ENCODE results near the gene DMRT3. TPM values are rescaled to one million over a fixed set of nuclear protein-coding genes. Genes with fewer than 3 reads are reported as not detected.

The DMRT3 gene
- total and polyA plus RNA-seq, 11 donors: 0.15 TPM; not detected in 10

GRCh38 chr9:1008216-1008615 is 31.8 kb downstream of the DMRT3 start:
- 87 to 90% (median 89%) methylated on average over 3 of the region's 3 CpGs for WGBS, 4 donors
- H3K4me1 ChIP-seq: peaks cover 0 to 8% (median 0%) of the 10 kb centered on the region in 12 donors
- H3K4me3 ChIP-seq: no peak overlapping the region
- no peaks in the 10 kb centered on the region for H3K36me3 ChIP-seq
- no peaks in the 10 kb centered on the region for H3K9me3 ChIP-seq
- no peak for ATAC-seq
- TF ChIP-seq CTCF (IDR thresholded peaks at IDR 0.05): no peak
- TF ChIP-seq POLR2A (IDR thresholded peaks at IDR 0.05): no peak
- H3K27me3 ChIP-seq: peaks cover 0 to 48% (median 4%) of the 10 kb centered on the region in 9 donors
- DNase-seq: no peak
- intact Hi-C loops (cut with DNase I): loop anchor here (2.0 to 10.0 kb wide), 9 partner anchors 113 to 663 kb away; no protein-coding TSS in a partner anchor
- H3K27ac ChIP-seq: no peak overlapping the region

- peaks cover 0 to 8% (median 0%) of the 10 kb centered on the region in 12 donors for H3K4me1 ChIP-seq
- WGBS, 4 donors: 7% methylated on average over 14 of the region's 14 CpGs
- intact Hi-C loops (cut with DNase I): loop anchor here (2.0 to 10.0 kb wide), 9 partner anchors 114 to 664 kb away; no protein-coding TSS in a partner anchor
- no peaks in the 10 kb centered on the region for H3K9me3 ChIP-seq
- H3K36me3 ChIP-seq: no peaks in the 10 kb centered on the region
- no peak overlapping the region for H3K4me3 ChIP-seq
- DNase-seq (peak; percentile 61 to 89 (median 69)), ATAC-seq (peak; percentile 89 to 95 (median 94))
- TF ChIP-seq POLR2A (IDR thresholded peaks at IDR 0.05): no peak
- peak; percentile 84 to 98 (median 95) for TF ChIP-seq CTCF (IDR thresholded peaks at IDR 0.05)
- H3K27me3 ChIP-seq: peaks cover 0 to 46% (median 3%) of the 10 kb centered on the region in 9 donors
- no peak overlapping the region for H3K27ac ChIP-seq
Observed at GRCh38 chr9:1009101-1009707, 32.7 kb downstream of the DMRT3 start.

GRCh38 chr9:1013021-1013420 is 36.6 kb downstream of the DMRT3 start:
- ATAC-seq (no peak), DNase-seq (no peak)
- intact Hi-C loops (cut with DNase I): no loop called here
- Histone ChIP-seq H3K4me1 (peaks cover 0 to 8% (median 0%) of the 10 kb centered on the region in 12 donors), H3K27ac (no peak overlapping the region), H3K27me3 (peaks cover 0 to 47% (median 0%) of the 10 kb centered on the region in 9 donors), H3K9me3 (no peaks in the 10 kb centered on the region), H3K4me3 (no peak overlapping the region), H3K36me3 (no peaks in the 10 kb centered on the region)
- WGBS, 4 donors: 61 to 73% (median 65%) methylated on average over 5 of the region's 5 CpGs
- TF ChIP-seq POLR2A (IDR thresholded peaks at IDR 0.05) (no peak), CTCF (IDR thresholded peaks at IDR 0.05) (no peak)

GRCh38 chr9:1014225-1014624 is 37.8 kb downstream of the DMRT3 start:
- TF ChIP-seq CTCF (IDR thresholded peaks at IDR 0.05) (no peak), POLR2A (IDR thresholded peaks at IDR 0.05) (no peak)
- Histone ChIP-seq H3K36me3 (no peaks in the 10 kb centered on the region), H3K27me3 (peaks cover 0 to 49% (median 0%) of the 10 kb centered on the region in 9 donors), H3K27ac (no peak overlapping the region), H3K9me3 (no peaks in the 10 kb centered on the region), H3K4me1 (peaks cover 0 to 3% (median 0%) of the 10 kb centered on the region in 12 donors), H3K4me3 (no peak overlapping the region)
- intact Hi-C loops (cut with DNase I): no loop called here
- WGBS, 4 donors: 68 to 79% (median 76%) methylated on average over 4 of the region's 4 CpGs
- DNase-seq: no peak
- no peak for ATAC-seq

All from heart left ventricle (tissue), 16 donors.